ENCODE results near the gene SIT1. TPM values are rescaled to one million over a fixed set of nuclear protein-coding genes. Genes with fewer than 3 reads are reported as not detected.
A peak's percentile ranks its signal among the peaks of the same experiment; 100 is the strongest.

The SIT1 gene
- total RNA-seq, 1 donor from 2014 or later, result 0.33 TPM

GRCh38 chr9:35695943-35696401 is 45.2 kb upstream of the SIT1 start:
- H3K4me3 Mint-ChIP-seq, result peak overlapping the region; percentile 56
- DNase-seq (ENCODE audit: low read depth, low spot score), result no peak
- no peak for TF ChIP-seq CTCF (conservative IDR thresholded peaks at IDR 0.05)
- H3K9me3 Mint-ChIP-seq, result no peaks in the 10 kb centered on the region
- no peaks in the 10 kb centered on the region for H3K27me3 Mint-ChIP-seq (ENCODE audit: low read depth)
- no peak overlapping the region for H3K27ac Mint-ChIP-seq (ENCODE audit: unreplicated experiment)
- peaks cover 3% of the 10 kb centered on the region for H3K36me3 Mint-ChIP-seq (ENCODE audit: low read depth)
- H3K4me1 Mint-ChIP-seq, result peaks cover 11% of the 10 kb centered on the region

- no peak for DNase-seq (ENCODE audit: low read depth, low spot score)
- Mint-ChIP-seq H3K9me3 (no peaks in the 10 kb centered on the region), H3K4me1 (peaks cover 33% of the 10 kb centered on the region), H3K27me3 (ENCODE audit: low read depth) (no peaks in the 10 kb centered on the region), H3K36me3 (ENCODE audit: low read depth) (peaks cover 3% of the 10 kb centered on the region), H3K4me3 (peak overlapping the region; percentile 94), H3K27ac (ENCODE audit: unreplicated experiment) (no peak overlapping the region)
- TF ChIP-seq CTCF (conservative IDR thresholded peaks at IDR 0.05), result no peak
These were observed 41.1 kb upstream of the SIT1 start for GRCh38 chr9:35691757-35692301.

GRCh38 chr9:35691334-35691650 is 40.6 kb upstream of the SIT1 start:
- Mint-ChIP-seq H3K27me3 (ENCODE audit: low read depth) (no peaks in the 10 kb centered on the region), H3K4me1 (peaks cover 39% of the 10 kb centered on the region), H3K27ac (ENCODE audit: unreplicated experiment) (peak overlapping the region; percentile 60), H3K36me3 (ENCODE audit: low read depth) (peaks cover 3% of the 10 kb centered on the region), H3K4me3 (peak overlapping the region; percentile 94), H3K9me3 (no peaks in the 10 kb centered on the region)
- TF ChIP-seq CTCF (conservative IDR thresholded peaks at IDR 0.05), result no peak
- no peak for DNase-seq (ENCODE audit: low read depth, low spot score)

- H3K9me3 Mint-ChIP-seq, result no peaks in the 10 kb centered on the region
- peaks cover 3% of the 10 kb centered on the region for H3K36me3 Mint-ChIP-seq (ENCODE audit: low read depth)
- peak overlapping the region; percentile 94 for H3K4me3 Mint-ChIP-seq
- peak; percentile 31 for DNase-seq (ENCODE audit: low read depth, low spot score)
- no peak for TF ChIP-seq CTCF (conservative IDR thresholded peaks at IDR 0.05)
- no peak overlapping the region for H3K27ac Mint-ChIP-seq (ENCODE audit: unreplicated experiment)
- H3K4me1 Mint-ChIP-seq, result peaks cover 41% of the 10 kb centered on the region
- H3K27me3 Mint-ChIP-seq (ENCODE audit: low read depth), result no peaks in the 10 kb centered on the region
These were observed 40.0 kb upstream of the SIT1 start for GRCh38 chr9:35690614-35691333.

- peaks cover 3% of the 10 kb centered on the region for H3K36me3 Mint-ChIP-seq (ENCODE audit: low read depth)
- no peak for TF ChIP-seq CTCF (conservative IDR thresholded peaks at IDR 0.05)
- H3K27me3 Mint-ChIP-seq (ENCODE audit: low read depth), result no peaks in the 10 kb centered on the region
- DNase-seq (ENCODE audit: low read depth, low spot score), result no peak
- peaks cover 41% of the 10 kb centered on the region for H3K4me1 Mint-ChIP-seq
- no peak overlapping the region for H3K27ac Mint-ChIP-seq (ENCODE audit: unreplicated experiment)
- H3K9me3 Mint-ChIP-seq, result no peaks in the 10 kb centered on the region
- peak overlapping the region; percentile 87 for H3K4me3 Mint-ChIP-seq
These were observed 39.5 kb upstream of the SIT1 start for GRCh38 chr9:35690294-35690613.
